PC-9 (cell line): ENCODE data around the gene NUDT16L1.

Experiments used
- EZH2 ChIP-seq: fragments of 200-600 bp; sonication (generic); IDR thresholded peaks from 2 replicates; pipeline ENCODE4 v1.8.0; 2017; ENCODE audit warnings: antibody characterized with exemption, low read depth
- TF ChIP-seq, protein P1 (sequence below): fragments of 200-600 bp; sonication (generic); conservative IDR thresholded peaks from 2 replicates; pipeline ENCODE4 v1.6.1; 2017; ENCODE audit warnings: mixed run types, antibody characterized with exemption, mild to moderate bottlenecking, moderate library complexity

- no peak for TF ChIP-seq EZH2
- TF ChIP-seq, protein P1, sequence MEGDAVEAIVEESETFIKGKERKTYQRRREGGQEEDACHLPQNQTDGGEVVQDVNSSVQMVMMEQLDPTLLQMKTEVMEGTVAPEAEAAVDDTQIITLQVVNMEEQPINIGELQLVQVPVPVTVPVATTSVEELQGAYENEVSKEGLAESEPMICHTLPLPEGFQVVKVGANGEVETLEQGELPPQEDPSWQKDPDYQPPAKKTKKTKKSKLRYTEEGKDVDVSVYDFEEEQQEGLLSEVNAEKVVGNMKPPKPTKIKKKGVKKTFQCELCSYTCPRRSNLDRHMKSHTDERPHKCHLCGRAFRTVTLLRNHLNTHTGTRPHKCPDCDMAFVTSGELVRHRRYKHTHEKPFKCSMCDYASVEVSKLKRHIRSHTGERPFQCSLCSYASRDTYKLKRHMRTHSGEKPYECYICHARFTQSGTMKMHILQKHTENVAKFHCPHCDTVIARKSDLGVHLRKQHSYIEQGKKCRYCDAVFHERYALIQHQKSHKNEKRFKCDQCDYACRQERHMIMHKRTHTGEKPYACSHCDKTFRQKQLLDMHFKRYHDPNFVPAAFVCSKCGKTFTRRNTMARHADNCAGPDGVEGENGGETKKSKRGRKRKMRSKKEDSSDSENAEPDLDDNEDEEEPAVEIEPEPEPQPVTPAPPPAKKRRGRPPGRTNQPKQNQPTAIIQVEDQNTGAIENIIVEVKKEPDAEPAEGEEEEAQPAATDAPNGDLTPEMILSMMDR: no peak
Measured at GRCh38 chr16:4682084-4682591, 11.2 kb upstream of the NUDT16L1 start.
